Calu3 (cell line): ENCODE measurements around the gene TUT4. TPM values are rescaled to one million over a fixed set of nuclear protein-coding genes. Genes with fewer than 3 reads are reported as not detected.

ENCODE experiments used
- BruUV-seq: library from RNA; stranded (reverse); fragments of 400-500 nt; replicated peaks from 2 replicates; lab custom pipeline; 2021; lab: Mats Ljungman, UMichigan
- CTCF ChIA-PET: fragments of 300-600 bp; sonication (Branson Sonifier 250); formaldehyde crosslinking; loops from one replicate; lab custom pipeline; 2022; ENCODE audit warnings: antibody characterized with exemption; lab: Charles Lee
- DNase-seq: peaks from one replicate; pipeline ENCODE4 v3.0.0; 2022
- H3K27ac Mint-ChIP-seq: one replicate; pipeline ENCODE4 v1.8.0; 2022; ENCODE audit warnings: mixed read lengths; ENCODE audit not compliant: unreplicated experiment
- H3K27me3 Mint-ChIP-seq: one replicate; pipeline ENCODE4 v1.8.0; 2022; ENCODE audit warnings: mixed read lengths; ENCODE audit not compliant: unreplicated experiment
- H3K36me3 Mint-ChIP-seq: one replicate; pipeline ENCODE4 v1.8.0; 2022; ENCODE audit warnings: mild to moderate bottlenecking, moderate library complexity, mixed read lengths; ENCODE audit not compliant: insufficient read depth, unreplicated experiment
- H3K4me1 Mint-ChIP-seq: one replicate; pipeline ENCODE4 v1.8.0; 2022; ENCODE audit warnings: mild to moderate bottlenecking, low read depth, mixed read lengths; ENCODE audit not compliant: unreplicated experiment
- H3K4me3 Mint-ChIP-seq: one replicate; pipeline ENCODE4 v1.8.0; 2022; ENCODE audit warnings: mild to moderate bottlenecking, low read depth, moderate library complexity, mixed read lengths; ENCODE audit not compliant: unreplicated experiment
- H3K9me3 Mint-ChIP-seq: one replicate; pipeline ENCODE4 v1.8.0; 2022; ENCODE audit warnings: low read depth, mixed read lengths; ENCODE audit not compliant: unreplicated experiment
- CTCF ChIP-seq: fragments of 200-600 bp; IDR thresholded peaks from one replicate; pipeline ENCODE4 v1.8.0; 2022; ENCODE audit warnings: antibody characterized with exemption; ENCODE audit not compliant: unreplicated experiment
- intact Hi-C: fragments of 100-400 bp; cut with micrococcal nuclease; formaldehyde crosslinking; loops from one replicate; pipeline ENCODE4 v1.10.0; 2022; ENCODE audit not compliant: unreplicated experiment
- total RNA-seq: library from RNA; stranded (reverse); gene quantifications from 2 replicates; pipeline ENCODE4 v1.2.3, GENCODE V29; 2022

The TUT4 gene
- total RNA-seq, 1 experiment from 2014 or later: 55.9 TPM

GRCh38 chr1:52572387-52572786 lies 19.5 kb upstream of the TUT4 start:
- peaks cover 29% of the 10 kb centered on the region for H3K27me3 Mint-ChIP-seq
- H3K4me1 Mint-ChIP-seq: peaks cover 7% of the 10 kb centered on the region
- no peak overlapping the region for H3K4me3 Mint-ChIP-seq
- H3K9me3 Mint-ChIP-seq: no peaks in the 10 kb centered on the region
- H3K27ac Mint-ChIP-seq: no peak overlapping the region
- BruUV-seq: no TSS peak
- CTCF ChIA-PET: no interaction called here
- H3K36me3 Mint-ChIP-seq: no peaks in the 10 kb centered on the region
- TF ChIP-seq CTCF: no peak
- intact Hi-C loops: no loop called here
- no peak for DNase-seq

- Mint-ChIP-seq H3K4me1 (peaks cover 7% of the 10 kb centered on the region), H3K27me3 (peaks cover 29% of the 10 kb centered on the region), H3K9me3 (no peaks in the 10 kb centered on the region), H3K27ac (no peak overlapping the region), H3K4me3 (no peak overlapping the region), H3K36me3 (no peaks in the 10 kb centered on the region)
- no peak for DNase-seq
- BruUV-seq: no TSS peak
- intact Hi-C loops: no loop called here
- CTCF ChIA-PET: no interaction called here
- no peak for TF ChIP-seq CTCF
Measured at GRCh38 chr1:52571783-52572182, 18.9 kb upstream of the TUT4 start.

GRCh38 chr1:52569449-52570210 lies 16.7 kb upstream of the TUT4 start:
- no TSS peak for BruUV-seq

GRCh38 chr1:52567943-52568342 lies 15.1 kb upstream of the TUT4 start:
- no peak for DNase-seq
- Mint-ChIP-seq H3K9me3 (no peaks in the 10 kb centered on the region), H3K36me3 (no peaks in the 10 kb centered on the region), H3K4me1 (no peaks in the 10 kb centered on the region), H3K27me3 (peaks cover 29% of the 10 kb centered on the region), H3K4me3 (no peak overlapping the region), H3K27ac (no peak overlapping the region)
- BruUV-seq: no TSS peak
- intact Hi-C loops: no loop called here
- TF ChIP-seq CTCF: no peak
- CTCF ChIA-PET: interaction anchor here (0.7 kb wide), 1 partner anchor 8 kb away, joined by 4 read pairs; no protein-coding TSS in a partner anchor

More at GRCh38 chr1:52569449-52570210, 16.7 kb upstream of the TUT4 start:
- no peak for DNase-seq
- Mint-ChIP-seq H3K27me3 (peaks cover 29% of the 10 kb centered on the region), H3K4me1 (peaks cover 3% of the 10 kb centered on the region), H3K9me3 (no peaks in the 10 kb centered on the region), H3K36me3 (no peaks in the 10 kb centered on the region), H3K4me3 (no peak overlapping the region), H3K27ac (no peak overlapping the region)
- intact Hi-C loops: no loop called here
- CTCF ChIA-PET: no interaction called here
- TF ChIP-seq CTCF: no peak
